NT2/D1 (cell line): Measurements from ENCODE around the gene ANKAR.
A peak's percentile ranks its signal among the peaks of the same experiment; 100 is the strongest.

Experiments
- DNase-seq: peaks from one replicate; pipeline ENCODE4 v3.0.0-alpha.2; 2011; ENCODE audit warnings: low read depth, low spot score
- H3K27me3 ChIP-seq: 2 replicates; pipeline ENCODE4 v1.6.0; 2011; ENCODE audit warnings: mild to moderate bottlenecking; ENCODE audit not compliant: insufficient read length, insufficient read depth
- H3K36me3 ChIP-seq: 2 replicates; pipeline ENCODE4 v1.6.1; 2011; ENCODE audit warnings: mild to moderate bottlenecking, low read length, mixed read lengths; ENCODE audit not compliant: insufficient read depth, insufficient read length
- H3K4me1 ChIP-seq: 2 replicates; pipeline ENCODE4 v1.5.1; 2011; ENCODE audit not compliant: insufficient read depth, insufficient read length
- H3K4me3 ChIP-seq: 2 replicates; pipeline ENCODE4 v1.5.1; 2011; ENCODE audit warnings: low read depth; ENCODE audit not compliant: insufficient read length
- H3K9ac ChIP-seq: 2 replicates; pipeline ENCODE4 v1.6.0; 2011; ENCODE audit warnings: low read depth; ENCODE audit not compliant: insufficient read length
- H3K9me3 ChIP-seq: 2 replicates; pipeline ENCODE4 v1.5.1; 2011; ENCODE audit warnings: mild to moderate bottlenecking, low read length; ENCODE audit not compliant: insufficient read depth
- SUZ12 ChIP-seq: IDR thresholded peaks from 2 replicates; pipeline ENCODE4 v1.6.1; 2011; ENCODE audit not compliant: insufficient read length, insufficient read depth; ENCODE audit errors: extremely low read depth
- YY1 ChIP-seq: IDR thresholded peaks from 2 replicates; pipeline ENCODE4 v1.6.1; 2011; ENCODE audit not compliant: insufficient read length, insufficient read depth
- ZNF274 ChIP-seq: IDR thresholded peaks from 2 replicates; pipeline ENCODE4 v1.6.1; 2011; ENCODE audit warnings: mild to moderate bottlenecking, low read depth, low read length

ANKAR gene, protein sequence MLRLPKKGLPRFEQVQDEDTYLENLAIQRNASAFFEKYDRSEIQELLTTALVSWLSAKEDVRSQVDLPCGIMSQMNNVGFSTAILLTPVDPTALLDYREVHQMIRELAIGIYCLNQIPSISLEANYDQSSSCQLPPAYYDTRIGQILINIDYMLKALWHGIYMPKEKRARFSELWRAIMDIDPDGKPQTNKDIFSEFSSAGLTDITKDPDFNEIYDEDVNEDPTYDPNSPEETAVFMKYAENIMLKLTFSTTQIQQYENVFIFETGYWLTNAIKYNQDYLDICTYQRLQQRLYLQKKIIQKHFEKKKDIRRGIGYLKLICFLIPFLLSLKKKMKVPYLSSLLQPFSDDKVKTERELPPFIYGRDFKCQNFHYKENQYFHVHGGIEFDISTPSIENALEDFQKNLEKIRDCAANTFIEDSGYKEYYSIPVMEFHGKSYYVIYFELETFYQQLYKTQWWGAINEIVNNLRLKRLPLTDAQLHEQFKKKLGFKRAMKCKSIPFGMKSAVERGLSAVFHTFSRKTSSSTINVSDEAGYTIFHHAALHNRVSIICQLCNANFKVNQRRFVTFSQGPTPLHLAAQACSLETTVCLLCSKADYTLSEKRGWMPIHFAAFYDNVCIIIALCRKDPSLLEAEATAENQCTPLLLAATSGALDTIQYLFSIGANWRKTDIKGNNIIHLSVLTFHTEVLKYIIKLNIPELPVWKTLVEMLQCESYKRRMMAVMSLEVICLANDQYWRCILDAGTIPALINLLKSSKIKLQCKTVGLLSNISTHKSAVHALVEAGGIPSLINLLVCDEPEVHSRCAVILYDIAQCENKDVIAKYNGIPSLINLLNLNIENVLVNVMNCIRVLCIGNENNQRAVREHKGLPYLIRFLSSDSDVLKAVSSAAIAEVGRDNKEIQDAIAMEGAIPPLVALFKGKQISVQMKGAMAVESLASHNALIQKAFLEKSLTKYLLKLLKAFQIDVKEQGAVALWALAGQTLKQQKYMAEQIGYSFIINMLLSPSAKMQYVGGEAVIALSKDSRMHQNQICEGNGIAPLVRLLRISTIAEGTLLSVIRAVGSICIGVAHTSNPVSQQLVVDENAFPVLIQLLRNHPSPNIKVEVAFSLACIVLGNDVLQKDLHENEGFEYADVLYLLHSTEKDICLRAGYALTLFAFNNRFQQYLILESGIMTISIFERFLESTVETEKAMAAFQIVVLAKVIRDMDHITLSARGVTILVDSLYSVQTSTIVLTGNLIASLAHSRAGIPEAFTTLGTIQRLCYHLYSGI (N-terminal part only)

DNA sequence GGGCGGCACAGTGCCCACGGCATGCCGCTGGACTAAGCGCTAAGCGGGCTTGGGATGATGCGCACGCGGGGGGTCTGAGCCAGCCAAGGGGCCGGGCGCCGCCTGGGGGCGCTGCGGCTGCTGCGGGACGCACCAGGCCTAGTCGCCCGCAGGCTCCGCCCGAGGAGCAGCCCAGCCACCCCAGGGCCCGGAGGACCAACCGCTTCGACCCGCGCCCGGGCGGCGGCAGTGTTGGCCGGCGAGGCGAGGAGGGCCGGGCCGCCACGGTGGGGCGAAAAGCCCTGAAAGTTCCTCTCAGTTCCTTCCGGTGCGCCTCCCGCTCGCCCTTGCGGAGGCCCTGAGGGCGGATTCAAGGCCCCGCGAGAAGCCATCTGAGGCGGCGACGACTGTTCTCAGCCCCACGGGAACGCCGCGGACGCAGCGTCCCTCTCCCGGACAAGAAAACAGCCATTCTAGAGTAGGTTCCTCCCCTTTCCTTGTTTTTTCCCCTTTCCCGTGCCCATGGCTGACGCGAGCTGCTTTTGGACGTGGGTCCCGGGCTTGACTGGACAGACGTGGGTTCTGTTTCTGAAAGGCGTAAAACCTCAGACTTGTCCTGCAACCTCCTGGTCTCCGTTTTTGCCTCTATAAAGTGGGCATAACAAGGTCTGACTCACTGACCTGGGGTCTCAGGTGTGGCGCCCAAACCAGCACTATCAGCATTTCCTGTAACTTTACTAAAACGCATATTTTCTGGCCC lies at the start of gene ANKAR:
Gene ANKAR (plus strand): TSS at position 297 of the 739 bp plus-strand sequence. CDS start 1,821 bp downstream, outside the sequence.
- H3K9ac ChIP-seq: peak within 1 kb of the TSS; percentile 86
- no peaks in the 10 kb centered on the region for H3K4me1 ChIP-seq
- peak within 1 kb of the TSS; percentile 78 for H3K4me3 ChIP-seq
- H3K27me3 ChIP-seq: no peaks in the 10 kb centered on the region
- H3K9me3 ChIP-seq: no peaks in the 10 kb centered on the region
- DNase-seq: peak; percentile 87
- H3K36me3 ChIP-seq: peaks cover 27% of the 10 kb centered on the region
- TF ChIP-seq SUZ12: no peak
- no peak for TF ChIP-seq ZNF274
- no peak for TF ChIP-seq YY1

DNA sequence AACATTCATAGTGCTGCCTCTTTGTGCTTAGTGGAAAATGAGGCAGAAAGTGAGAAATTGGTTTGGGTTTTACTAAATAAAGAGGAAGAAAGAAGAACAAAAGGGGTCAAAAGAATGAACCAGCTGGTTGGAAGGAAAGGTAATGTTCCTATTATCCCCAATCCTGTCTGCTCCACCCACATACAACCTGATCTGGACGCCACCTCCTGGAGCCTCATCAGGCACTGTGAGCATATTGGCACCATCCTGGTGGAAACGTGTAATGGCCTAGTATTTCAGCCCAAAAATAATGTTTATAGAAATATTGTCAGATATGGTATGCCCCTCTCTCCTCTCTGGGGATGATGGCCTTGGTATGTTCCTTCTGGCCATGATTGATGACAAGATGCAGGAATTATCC lies 48.8 kb upstream of the ANKAR start:
- H3K9ac ChIP-seq: no peak overlapping the region
- H3K9me3 ChIP-seq: no peaks in the 10 kb centered on the region
- H3K4me3 ChIP-seq: no peak overlapping the region
- H3K27me3 ChIP-seq: no peaks in the 10 kb centered on the region
- H3K36me3 ChIP-seq: no peaks in the 10 kb centered on the region
- DNase-seq: no peak
- TF ChIP-seq SUZ12 (no peak), ZNF274 (no peak), YY1 (no peak)
- no peaks in the 10 kb centered on the region for H3K4me1 ChIP-seq

DNA sequence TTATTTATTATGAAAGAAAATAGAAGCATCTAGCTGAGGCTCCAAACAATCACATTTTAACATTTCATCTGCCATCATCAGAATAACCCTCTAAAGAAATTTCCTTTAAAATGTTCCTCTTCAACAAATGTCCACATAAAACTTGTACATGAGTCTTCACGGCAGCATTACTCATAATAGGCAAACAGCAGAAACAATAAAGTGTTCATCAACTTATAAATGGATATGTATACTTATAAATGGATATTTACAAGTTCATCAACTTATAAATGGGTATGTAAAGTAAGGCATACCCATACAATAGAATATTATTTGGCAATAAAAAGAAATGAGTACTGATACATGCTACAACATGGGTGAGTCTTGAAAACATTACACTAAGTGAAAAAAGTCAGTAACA lies 46.7 kb upstream of the ANKAR start:
- DNase-seq: no peak
- H3K4me3 ChIP-seq: no peak overlapping the region
- TF ChIP-seq ZNF274 (no peak), YY1 (no peak), SUZ12 (no peak)

DNA sequence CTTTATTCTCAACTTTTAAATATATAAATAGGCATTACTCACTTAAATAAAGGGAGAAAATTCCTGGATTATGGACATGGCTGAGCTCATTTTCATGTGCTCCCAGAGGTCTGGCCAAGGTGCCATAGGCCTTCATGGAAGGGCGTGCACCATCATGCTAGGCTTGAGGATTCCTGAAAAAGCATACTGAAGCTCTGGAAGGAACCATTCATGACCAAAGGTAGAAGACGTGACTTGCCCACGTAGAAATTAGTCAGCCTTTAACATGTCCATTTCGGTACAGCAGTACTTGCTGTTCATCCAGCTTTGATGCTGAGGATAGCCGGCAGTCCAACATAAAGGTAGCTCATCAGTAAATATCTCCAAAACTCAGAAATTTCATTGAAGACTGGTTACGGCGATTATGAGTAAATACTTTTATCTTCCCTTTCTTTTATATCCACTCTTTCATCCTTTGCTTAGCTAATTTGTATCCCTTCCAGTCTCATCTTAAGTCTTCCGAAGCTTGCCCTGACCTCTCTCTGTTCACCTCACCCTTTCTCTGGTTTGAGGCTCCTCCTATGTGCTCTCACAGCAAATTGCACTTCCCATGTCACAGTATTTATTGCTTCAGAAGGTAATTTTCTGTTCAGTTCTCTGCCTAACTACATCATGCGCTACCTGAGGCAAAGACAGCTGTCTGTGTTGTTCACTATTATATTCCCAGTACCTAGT lies 45.5 kb upstream of the ANKAR start:
- no peak for TF ChIP-seq SUZ12
- TF ChIP-seq ZNF274: no peak
- TF ChIP-seq YY1: no peak
- Histone ChIP-seq H3K27me3 (no peaks in the 10 kb centered on the region), H3K36me3 (no peaks in the 10 kb centered on the region), H3K9ac (no peak overlapping the region), H3K4me3 (no peak overlapping the region), H3K9me3 (no peaks in the 10 kb centered on the region), H3K4me1 (no peaks in the 10 kb centered on the region)
- DNase-seq: no peak

More for the DNA sequence above, 46.7 kb upstream of the ANKAR start:
- Histone ChIP-seq H3K36me3 (no peaks in the 10 kb centered on the region), H3K9me3 (no peaks in the 10 kb centered on the region), H3K4me1 (no peaks in the 10 kb centered on the region), H3K27me3 (no peaks in the 10 kb centered on the region), H3K9ac (no peak overlapping the region)

DNA sequence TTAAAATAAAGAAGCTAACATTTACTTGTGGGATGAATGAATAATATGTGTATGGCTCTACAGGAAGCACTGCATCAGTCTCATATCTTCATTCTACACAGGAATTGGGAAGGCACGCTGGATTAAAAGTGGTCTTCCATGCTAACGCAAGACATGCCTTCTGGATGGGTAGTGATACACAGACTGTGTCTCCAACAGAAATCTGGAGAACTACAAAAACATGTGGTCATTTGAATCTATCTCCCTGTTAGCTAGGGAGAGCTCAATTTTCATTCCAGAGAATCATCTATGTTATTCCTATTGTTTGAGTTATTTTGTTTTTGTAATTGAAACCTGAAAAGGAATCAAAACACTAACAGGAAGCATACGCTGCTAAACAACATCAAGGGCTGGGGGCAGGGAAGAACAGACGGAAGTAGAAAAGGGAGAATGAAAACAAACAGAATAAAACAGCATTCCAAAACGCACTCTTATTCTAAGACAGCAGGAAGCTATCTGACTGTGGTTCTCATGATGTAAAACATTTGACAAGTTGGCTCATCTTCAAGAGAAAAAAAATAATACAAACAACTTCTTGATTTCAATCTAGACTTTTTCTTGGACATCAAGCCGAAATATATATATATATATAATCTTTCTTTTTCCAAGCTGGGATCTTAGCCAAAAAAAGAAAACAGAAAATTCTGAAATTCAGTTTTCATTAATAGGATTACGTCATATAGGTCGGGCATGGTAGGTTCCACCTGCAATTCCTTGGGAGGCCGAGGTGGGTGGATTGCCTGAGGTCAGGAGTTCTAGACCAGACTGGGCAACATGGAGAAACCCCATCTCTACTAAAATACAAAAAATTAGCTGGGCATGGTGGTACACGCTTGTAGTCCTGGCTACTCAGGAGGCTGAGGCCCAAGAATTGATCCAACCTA lies 44.7 kb upstream of the ANKAR start:
- no peaks in the 10 kb centered on the region for H3K4me1 ChIP-seq
- no peaks in the 10 kb centered on the region for H3K27me3 ChIP-seq
- H3K4me3 ChIP-seq: no peak overlapping the region
- no peak for TF ChIP-seq YY1
- TF ChIP-seq ZNF274: no peak
- no peak for TF ChIP-seq SUZ12
- no peaks in the 10 kb centered on the region for H3K36me3 ChIP-seq
- no peak overlapping the region for H3K9ac ChIP-seq
- no peaks in the 10 kb centered on the region for H3K9me3 ChIP-seq
- no peak for DNase-seq
